ENCODE results near the gene PDXK. TPM values are rescaled to one million over a fixed set of nuclear protein-coding genes. Genes with fewer than 3 reads are reported as not detected.

The PDXK gene
- total and polyA plus RNA-seq, 9 of the 15 experiments (the other 6 are each of a cell fraction or from before 2014, with no cell fraction given): 5.6 to 162 (median 76.5) TPM

GRCh38 chr21:43767984-43768867 is 49.3 kb downstream of the PDXK start (continued):
- TF ChIP-seq TCF15 (CRISPR knock-in tag; IDR thresholded peaks at IDR 0.05) (peak; percentile 89), CC2D1A (IDR thresholded peaks at IDR 0.05) (no peak), POLR3A (IDR thresholded peaks at IDR 0.05; ENCODE audit: borderline replicate concordance, extremely low read depth, insufficient read depth, insufficient read length) (no peak), EP400 (IDR thresholded peaks at IDR 0.05) (peak; percentile 95), HEY1 (CRISPR knock-in tag; IDR thresholded peaks at IDR 0.05; ENCODE audit: borderline replicate concordance) (0 out of 2 replicates have a peak, but pooled peaks have one; percentile 38), RBM39 (optimal IDR thresholded peaks at IDR 0.05; ENCODE audit: low read depth, low read length) (no peak), ZNF511 (CRISPR knock-in tag; IDR thresholded peaks at IDR 0.05) (no peak)

GRCh38 chr21:43768868-43769167 is 49.9 kb downstream of the PDXK start:
- FAIRE-seq (no peak), ATAC-seq (no peak), DNase-seq (ENCODE audit: extremely low read depth in 1 of 4, low spot score in 3 of 4) (no peak)
- Histone ChIP-seq H3K4me2 (ENCODE audit: insufficient read depth, low read length) (peak overlapping the region; percentile 66), H3K27ac (ENCODE audit: extremely low read depth, low read depth, low read length) (peak overlapping the region; percentile 91), H3K79me2 (ENCODE audit: control insufficient read depth, insufficient read depth, low read length) (no peaks in the 10 kb centered on the region), H3K4me1 (replicated peaks in 1 of 2; ENCODE audit: control insufficient read depth in 2 of 2, insufficient read depth in 2 of 2, low read length in 2 of 2) (peaks cover 33 to 63% of the 10 kb centered on the region in 2 experiments), H3K4me3 (no peak overlapping the region), H3K36me3 (ENCODE audit: control insufficient read depth, insufficient read depth, low read length) (peaks cover 21% of the 10 kb centered on the region; the same call in 2 of the 3 replicates), H3K9ac (ENCODE audit: insufficient read depth in 1 of 2, low read depth in 2 of 2, low read length in 2 of 2) (peak overlapping the region; percentile 76 to 87), H2AFZ (ENCODE audit: low read depth, low read length) (peak overlapping the region; percentile 94), H3K9me3 (replicated peaks; ENCODE audit: control insufficient read depth, insufficient read depth, low read depth, low read length) (no peaks in the 10 kb centered on the region), H3K9me1 (ENCODE audit: control insufficient read depth, insufficient read depth, low read length) (peaks cover 8% of the 10 kb centered on the region), H3K27me3 (ENCODE audit: control insufficient read depth in 2 of 2, insufficient read depth in 2 of 2, low read length in 2 of 2) (no peaks in the 10 kb centered on the region), H4K20me1 (replicated peaks; ENCODE audit: control insufficient read depth, insufficient read depth, low read length) (no peaks in the 10 kb centered on the region)
- in situ Hi-C loops (cut with MboI): no loop called here
- intact Hi-C loops (cut with micrococcal nuclease): no loop called here
- WGBS (ENCODE audit: insufficient coverage, low coverage, missing lambda C conversion rate): 66% methylated on average over 8 of the region's 8 CpGs
- no TSS peak for BruUV-seq (replicated peaks)
- ChIA-PET CTCF (ENCODE audit: low intra/inter-chr PET ratio) (no interaction called here), POLR2A (interaction anchor here (0.6 to 1.6 kb wide), 8 partner anchors 10 to 104 kb away, joined by 4 to 10 read pairs (median 4); partner anchors contain the start of gene RRP1)
- TF ChIP-seq BRCA1 (IDR thresholded peaks at IDR 0.05): no peak
- TF ChIP-seq BRCA1 (CRISPR knock-in tag; IDR thresholded peaks at IDR 0.05): no peak
- no peak for TF ChIP-seq SMARCC2 (IDR thresholded peaks at IDR 0.05; ENCODE audit: low read depth)
- no peak for TF ChIP-seq RFX5 (IDR thresholded peaks at IDR 0.05; ENCODE audit: low read depth, low read length)
- TF ChIP-seq TOE1 (IDR thresholded peaks at IDR 0.05; ENCODE audit: borderline replicate concordance): no peak
- 0 out of 2 replicates have a peak, but pooled peaks have one; percentile 20 for TF ChIP-seq TOE1 (CRISPR knock-in tag; IDR thresholded peaks at IDR 0.05; ENCODE audit: borderline replicate concordance, low read depth)
- TF ChIP-seq KDM5B (IDR thresholded peaks at IDR 0.05; ENCODE audit: insufficient replicate concordance, low read depth, low read length): no peak
- TF ChIP-seq RBM15 (IDR thresholded peaks at IDR 0.05; ENCODE audit: insufficient read depth, low read length): no peak
- TF ChIP-seq SP2 (IDR thresholded peaks at IDR 0.05; ENCODE audit: extremely low read depth, low read depth, low read length, poor library complexity, severe bottlenecking): no peak
- TF ChIP-seq ZBTB17 (CRISPR knock-in tag; IDR thresholded peaks at IDR 0.05): no peak
- 0 out of 2 replicates have a peak, but pooled peaks have one; percentile 16 for TF ChIP-seq THAP12 (CRISPR knock-in tag; IDR thresholded peaks at IDR 0.05)

Measured in K562 (cell line).